Activated CD4-positive, alpha-beta T cell treated with anti-CD3 and anti-CD28 coated beads, Interleukin-10, Interleukin-2, amounts not matched to agents 100 ng/mL and 50 ng/mL, durations not matched to agents 16 hours and 8 hours (primary cell): ENCODE measurements around the gene ADH1A.
"Not testable (repeated sequence)": the region's sequence is repeated elsewhere in the genome, so short reads cannot be mapped to it uniquely, and the experiment has no call there.

Experiments
- DNase-seq: peaks from one replicate; pipeline ENCODE4 v3.0.0-alpha.2; 2020

ADH1A gene

GRCh38 chr4:99290848-99291786, at the start of gene ADH1A:
TSS of gene ADH1A (minus strand) at chr4:99290985. CDS start at chr4:99290914, 71 bp downstream.
- DNase-seq, result no peak

GRCh38 chr4:99339172-99339571, 48.4 kb upstream of the ADH1A start:
- DNase-seq, result no peak

GRCh38 chr4:99336553-99336952, 45.8 kb upstream of the ADH1A start:
- no peak for DNase-seq

GRCh38 chr4:99334880-99335279, 44.1 kb upstream of the ADH1A start:
- no peak for DNase-seq

- no peak for DNase-seq
Measured at GRCh38 chr4:99330648-99331047, 39.9 kb upstream of the ADH1A start.

- DNase-seq, result no peak
Measured at GRCh38 chr4:99329876-99330275, 39.1 kb upstream of the ADH1A start.

- no peak for DNase-seq
Measured at GRCh38 chr4:99324979-99325378, 34.2 kb upstream of the ADH1A start.

GRCh38 chr4:99324361-99324760, 33.6 kb upstream of the ADH1A start:
- DNase-seq, result no peak

- no peak for DNase-seq
Measured at GRCh38 chr4:99323756-99324155, 33.0 kb upstream of the ADH1A start.

GRCh38 chr4:99321241-99322191, 30.7 kb upstream of the ADH1A start, which contains the start of gene ADH1B:
TSS of gene ADH1B (minus strand) at chr4:99321401. CDS start at chr4:99321331, 70 bp downstream.
- no peak for DNase-seq

GRCh38 chr4:99317811-99318210, 27.0 kb upstream of the ADH1A start:
- DNase-seq, result not testable (repeated sequence)

GRCh38 chr4:99317354-99317753, 26.6 kb upstream of the ADH1A start:
- DNase-seq, result no peak

- no peak for DNase-seq
Measured at GRCh38 chr4:99315839-99316238, 25.1 kb upstream of the ADH1A start.

GRCh38 chr4:99314211-99314610, 23.4 kb upstream of the ADH1A start:
- DNase-seq, result no peak

- DNase-seq, result no peak
Measured at GRCh38 chr4:99310389-99310788, 19.6 kb upstream of the ADH1A start.

GRCh38 chr4:99305638-99306400, 15.0 kb upstream of the ADH1A start:
- no peak for DNase-seq

GRCh38 chr4:99301376-99302164, 10.8 kb upstream of the ADH1A start:
- DNase-seq, result no peak

- DNase-seq, result no peak
Measured at GRCh38 chr4:99300934-99301333, 10.1 kb upstream of the ADH1A start.

- DNase-seq, result no peak
Measured at GRCh38 chr4:99293357-99293756, 2.6 kb upstream of the ADH1A start.

GRCh38 chr4:99285387-99285786, 5.4 kb downstream of the ADH1A start:
- DNase-seq, result no peak

- no peak for DNase-seq
Measured at GRCh38 chr4:99282731-99283130, 8.1 kb downstream of the ADH1A start.

GRCh38 chr4:99281261-99281660, 9.5 kb downstream of the ADH1A start:
- DNase-seq, result no peak
